ENCODE data around the gene CYSRT1.
A peak's percentile ranks its signal among the peaks of the same experiment; 100 is the strongest.

CYSRT1 gene

DNA sequence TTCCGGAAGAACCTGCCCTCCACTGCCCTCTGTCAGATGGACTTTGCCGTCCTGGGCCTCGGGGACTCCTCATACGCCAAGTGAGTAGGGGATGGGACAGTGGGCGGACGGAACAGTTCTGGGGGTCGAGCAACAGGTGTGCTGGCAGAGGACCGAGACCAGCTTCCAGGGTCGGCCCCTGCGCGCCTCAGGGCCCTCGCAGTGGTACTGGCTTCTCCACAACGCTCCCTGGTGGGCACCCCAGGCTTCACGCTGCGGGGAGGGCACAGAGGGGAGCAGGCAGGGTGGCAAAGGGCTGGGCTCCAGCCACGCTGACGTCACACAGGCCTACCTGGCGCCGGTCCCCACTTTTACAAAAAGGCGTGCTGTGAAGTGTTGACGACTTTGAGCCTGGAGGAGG is 12.5 kb upstream of the CYSRT1 start:
- no peak for DNase-seq (ENCODE audit: low spot score)

DNA sequence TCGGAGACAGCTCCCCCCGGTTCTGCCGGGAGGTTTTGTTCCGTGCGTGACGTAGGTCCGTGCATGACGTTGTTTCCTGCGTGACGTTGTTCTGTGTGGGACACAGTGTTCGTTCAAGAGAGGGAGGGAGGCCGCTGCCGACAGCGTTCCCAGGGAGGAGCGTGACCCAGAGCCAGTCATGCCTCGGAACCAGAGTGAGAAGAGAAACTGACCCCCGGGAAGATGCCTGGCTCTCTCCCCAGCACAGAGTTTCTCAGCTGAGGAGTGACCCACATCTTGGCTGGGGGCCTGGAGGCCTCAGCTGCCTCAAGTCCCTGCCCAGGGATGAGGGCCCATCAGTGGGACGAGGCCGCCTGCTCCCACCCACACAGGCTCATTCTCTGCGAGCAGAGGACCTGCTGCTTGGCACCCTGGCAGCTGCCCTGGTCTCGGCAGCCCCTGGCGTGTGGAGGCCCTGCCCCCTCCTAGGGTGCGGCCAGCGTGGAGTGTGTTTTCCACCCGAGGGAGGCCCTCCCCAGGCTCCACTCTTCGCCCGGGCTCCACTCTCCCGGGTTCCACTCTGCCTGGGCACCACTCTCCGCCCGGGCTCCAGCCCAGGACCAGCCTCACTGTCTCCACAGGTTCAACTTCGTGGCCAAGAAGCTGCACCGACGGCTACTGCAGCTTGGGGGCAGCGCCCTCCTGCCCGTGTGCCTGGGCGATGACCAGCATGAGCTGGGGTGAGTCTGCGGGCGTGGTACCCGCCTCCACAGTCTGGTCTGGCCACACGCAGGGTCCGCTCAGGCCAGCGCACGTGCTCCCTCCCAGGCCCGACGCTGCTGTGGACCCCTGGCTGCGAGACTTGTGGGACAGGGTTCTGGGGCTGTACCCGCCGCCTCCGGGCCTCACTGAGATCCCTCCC is 11.6 kb upstream of the CYSRT1 start:
- DNase-seq (ENCODE audit: low spot score): no peak

DNA sequence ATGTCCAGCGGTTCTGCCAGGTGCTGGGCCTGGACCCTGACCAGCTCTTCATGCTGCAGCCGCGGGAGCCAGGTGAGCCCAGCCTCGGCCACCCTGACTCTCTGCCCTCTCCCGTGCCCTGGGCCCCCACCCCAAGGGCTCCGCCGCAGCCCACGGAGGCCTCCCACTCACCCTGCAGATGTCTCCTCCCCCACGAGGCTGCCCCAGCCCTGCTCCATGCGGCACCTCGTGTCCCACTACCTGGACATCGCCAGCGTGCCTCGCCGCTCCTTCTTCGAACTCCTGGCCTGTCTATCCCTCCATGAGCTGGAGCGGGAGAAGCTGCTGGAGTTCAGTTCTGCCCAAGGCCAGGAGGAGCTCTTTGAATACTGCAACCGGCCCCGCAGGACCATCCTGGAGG is 10.4 kb upstream of the CYSRT1 start:
- DNase-seq (ENCODE audit: low spot score): no peak

DNA sequence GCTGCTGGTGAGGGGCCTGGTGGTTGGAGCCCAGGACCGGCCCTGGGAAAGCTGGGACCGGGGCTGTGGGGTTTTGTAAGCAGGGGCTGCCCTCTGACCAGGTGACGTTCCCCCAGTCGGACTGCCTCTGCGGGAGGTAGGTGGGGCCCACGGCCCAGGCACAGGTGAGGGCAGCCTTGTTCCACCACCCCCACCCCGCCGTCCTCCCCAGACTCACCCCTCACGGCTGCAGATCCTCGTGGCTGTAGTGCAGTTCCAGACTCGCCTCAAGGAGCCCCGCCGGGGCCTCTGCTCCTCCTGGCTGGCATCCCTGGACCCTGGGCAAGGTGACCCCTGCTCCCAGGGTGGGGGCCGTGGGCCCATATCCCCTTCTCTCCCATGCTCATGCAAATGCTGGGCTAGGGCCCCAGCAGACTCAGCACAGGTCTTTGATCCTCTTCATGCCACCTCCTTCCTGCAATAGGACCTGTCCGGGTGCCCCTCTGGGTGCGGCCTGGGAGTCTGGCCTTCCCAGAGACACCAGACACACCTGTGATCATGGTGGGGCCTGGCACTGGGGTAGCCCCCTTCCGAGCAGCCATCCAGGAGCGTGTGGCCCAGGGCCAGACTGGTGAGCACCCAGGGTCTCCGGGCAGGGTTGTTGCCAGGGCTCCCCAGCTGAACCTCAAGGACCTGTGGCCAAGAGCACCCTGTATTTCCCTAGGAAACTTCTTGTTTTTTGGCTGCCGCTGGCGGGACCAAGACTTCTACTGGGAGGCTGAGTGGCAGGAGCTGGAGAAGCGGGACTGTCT is 9.6 kb upstream of the CYSRT1 start:
- no peak for DNase-seq (ENCODE audit: low spot score)

DNA sequence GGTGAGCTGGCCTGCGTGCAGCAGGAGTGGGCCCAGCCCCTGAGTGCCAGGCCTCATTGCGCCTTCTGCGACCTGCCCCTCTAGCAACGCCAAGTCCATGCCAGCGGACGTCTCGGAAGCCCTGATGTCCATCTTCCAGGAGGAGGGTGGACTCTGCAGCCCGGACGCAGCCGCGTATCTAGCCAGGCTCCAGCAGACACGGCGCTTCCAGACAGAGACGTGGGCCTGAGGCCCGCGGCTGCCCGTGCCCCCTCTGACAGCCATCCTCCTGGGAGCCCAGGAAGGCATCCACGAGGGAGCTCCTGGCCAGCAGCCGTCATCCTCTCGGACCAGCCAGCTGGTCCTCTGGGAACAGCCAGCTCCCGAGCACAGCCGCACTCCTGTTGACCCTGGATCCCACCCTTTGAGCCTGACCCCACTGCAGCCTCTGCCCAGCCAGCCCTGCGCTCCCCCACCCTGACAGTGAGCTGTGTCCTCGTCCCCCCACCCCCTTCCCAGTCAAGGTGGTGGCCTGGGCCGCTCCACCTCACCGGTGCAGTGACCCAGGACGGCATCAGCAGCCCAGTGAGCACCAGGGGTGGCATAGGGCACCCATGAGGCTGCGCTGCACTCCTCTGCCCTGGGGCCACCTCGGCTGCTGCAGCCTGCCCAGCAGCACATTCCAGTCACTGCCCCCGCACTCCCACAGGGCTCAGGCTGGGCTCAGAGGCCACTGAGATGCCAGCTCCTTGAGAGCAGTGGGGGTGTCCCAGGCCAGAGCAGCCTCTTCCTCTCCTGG is 8.6 kb upstream of the CYSRT1 start:
- DNase-seq (ENCODE audit: low spot score): no peak

DNA sequence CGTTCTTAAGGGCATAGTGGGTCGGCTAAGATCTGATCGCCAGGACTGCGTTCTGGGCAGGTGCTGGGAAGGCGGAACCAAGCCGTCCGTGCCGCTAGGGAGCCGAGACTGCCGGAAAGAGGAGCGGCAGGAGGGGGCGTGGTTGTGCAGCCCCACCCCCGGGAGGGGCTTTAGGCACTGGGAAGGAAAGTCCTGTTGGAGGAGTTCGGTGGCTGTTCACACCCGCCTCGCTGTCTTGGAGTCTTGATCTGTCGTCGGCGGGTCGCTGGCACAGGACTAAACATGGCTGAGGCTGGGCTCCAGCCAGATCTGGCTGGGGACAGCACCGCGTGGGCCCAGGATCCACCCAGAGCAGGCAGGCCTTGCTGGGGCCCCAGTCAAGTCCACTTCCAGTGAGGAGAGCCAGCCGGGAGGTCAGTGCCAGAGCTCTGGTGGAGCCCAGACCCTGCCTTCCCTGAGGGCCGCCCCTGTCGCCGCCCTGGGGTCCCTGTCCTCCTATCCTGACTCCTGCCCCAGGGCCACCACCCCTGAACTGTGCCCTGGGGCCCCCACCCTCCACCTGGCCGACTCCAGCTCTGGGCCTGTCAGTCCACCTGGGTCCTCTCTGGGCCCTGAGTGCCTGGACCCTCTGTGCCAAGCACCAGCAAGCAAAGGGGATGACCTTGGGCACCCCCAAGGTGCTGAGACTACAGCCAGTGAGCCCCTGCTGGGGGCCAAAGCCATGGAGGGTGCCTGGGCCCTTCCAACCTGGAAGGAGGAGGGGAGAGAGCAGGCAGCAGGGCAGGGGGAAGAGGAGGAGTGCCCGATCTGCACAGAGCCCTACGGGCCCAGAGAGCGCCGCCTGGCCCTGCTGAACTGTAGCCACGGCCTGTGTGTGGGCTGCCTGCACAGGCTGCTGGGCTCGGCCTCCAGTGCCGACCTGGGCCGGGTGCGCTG is 7.4 kb upstream of the CYSRT1 start:
- peak; percentile 84 for DNase-seq (ENCODE audit: low spot score)

DNA sequence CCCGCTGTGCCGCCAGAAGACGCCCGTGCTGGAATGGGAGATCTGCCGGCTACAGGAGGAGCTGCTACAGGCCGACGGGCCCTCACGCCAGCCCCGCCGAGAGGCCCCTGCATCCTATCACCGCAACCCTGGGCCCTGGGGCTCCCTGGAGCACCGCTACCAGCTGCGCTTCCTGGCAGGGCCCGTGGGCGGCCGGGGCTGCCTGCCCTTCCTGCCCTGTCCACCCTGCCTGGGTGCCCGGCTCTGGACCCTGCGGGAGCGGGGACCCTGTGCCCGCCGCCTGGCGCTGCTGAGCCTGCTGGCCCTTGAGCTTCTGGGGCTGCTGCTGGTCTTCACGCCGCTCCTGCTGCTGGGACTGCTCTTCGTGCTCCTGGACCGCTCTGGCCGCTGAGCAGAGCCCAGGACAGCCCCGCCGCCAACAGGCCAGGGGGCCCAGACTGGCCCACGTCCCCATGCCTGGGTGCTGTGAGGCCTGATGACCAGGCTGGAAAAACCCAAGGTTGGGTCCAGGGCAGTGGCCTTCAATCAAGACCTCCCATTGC is 6.7 kb upstream of the CYSRT1 start:
- no peak for DNase-seq (ENCODE audit: low spot score)

DNA sequence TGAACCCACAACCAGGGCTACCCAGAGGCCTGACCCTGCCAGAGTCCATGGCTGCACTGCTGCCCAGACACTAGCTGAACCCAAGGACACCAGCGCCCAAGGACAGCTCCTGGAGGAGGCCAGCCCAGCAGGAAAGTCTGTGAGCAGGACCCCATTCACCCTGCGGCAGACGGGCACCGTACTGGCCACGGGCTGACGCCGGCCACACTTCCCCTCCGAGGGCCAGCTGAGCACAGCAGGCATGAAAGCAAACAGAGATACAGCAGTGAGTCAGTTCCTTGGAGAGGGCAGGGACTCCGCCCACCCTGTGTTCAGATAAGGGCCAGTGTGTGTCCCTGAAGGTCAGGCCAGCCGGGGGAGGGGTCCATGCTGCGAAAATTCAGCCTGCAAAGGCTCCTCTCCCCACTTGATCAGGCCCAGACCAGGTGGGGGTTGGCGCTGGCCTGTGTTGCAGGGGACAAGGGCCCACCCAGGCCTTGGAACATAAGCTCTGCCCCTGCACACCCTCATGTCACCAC is 6.2 kb upstream of the CYSRT1 start:
- no peak for DNase-seq (ENCODE audit: low spot score)

DNA sequence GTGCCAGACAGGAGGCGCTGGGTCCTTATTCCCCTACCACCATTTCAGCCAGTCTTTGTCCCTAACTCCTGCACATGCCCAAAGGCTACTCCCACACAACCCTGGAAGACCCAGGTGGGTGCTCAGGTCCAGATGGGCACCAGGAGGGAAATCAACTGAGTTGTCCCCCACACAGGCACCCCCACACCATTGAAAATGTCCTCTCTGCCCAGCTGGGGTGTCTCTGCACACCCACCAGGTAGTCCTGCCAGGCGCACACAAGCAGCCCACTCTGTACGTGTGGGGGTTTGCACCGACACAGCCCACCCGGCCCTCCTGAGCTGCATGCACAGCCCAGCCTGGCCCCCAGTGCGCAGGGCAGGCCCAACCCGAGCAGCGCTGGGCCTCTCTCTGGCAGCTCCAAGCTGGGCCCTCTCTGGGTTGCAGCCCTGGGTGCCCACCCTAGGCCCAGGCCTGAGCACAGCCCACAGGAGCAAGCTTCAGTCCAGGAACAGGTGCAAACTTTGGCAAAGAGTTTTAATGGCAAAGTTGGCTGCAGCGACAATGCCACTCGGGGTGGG is 5.1 kb upstream of the CYSRT1 start:
- DNase-seq (ENCODE audit: low spot score): no peak

DNA sequence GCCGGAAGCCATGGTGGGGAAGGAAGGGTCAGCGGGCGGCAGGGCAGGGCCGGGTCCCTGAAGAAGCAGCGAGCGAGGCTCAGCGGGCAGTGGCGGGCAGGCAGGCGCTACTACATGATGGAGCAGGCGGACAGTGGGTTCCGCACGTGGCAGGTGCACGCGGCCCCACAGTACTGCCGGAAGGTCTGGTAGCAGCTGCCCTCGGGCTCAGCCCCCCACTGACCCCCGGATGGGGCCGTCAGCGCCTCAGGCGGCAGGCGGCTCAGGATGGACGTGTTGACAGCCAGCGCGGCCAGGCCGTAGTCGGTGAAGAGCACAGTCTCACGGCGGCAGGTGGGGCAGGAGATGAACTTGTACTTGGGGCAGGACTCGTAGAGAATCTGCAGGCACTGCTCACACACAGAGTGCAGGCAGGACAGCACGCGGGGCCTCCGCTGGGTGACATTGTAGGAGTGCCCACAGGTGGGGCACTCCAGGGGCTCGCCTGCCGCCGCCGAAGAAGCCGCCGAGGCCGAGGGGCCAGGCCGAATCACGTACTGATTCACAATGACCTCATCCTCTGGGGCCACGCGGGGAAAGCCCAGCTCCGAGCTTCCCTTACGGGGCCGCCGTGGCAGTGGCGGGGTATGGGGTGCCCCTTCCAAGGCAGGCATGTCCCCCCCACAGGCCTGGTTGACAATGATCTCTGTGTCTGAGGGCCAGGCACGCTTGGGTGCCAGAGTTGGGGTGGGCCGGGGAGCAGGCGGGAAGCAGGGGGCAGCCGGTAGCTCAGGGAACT is 4.5 kb upstream of the CYSRT1 start:
- DNase-seq (ENCODE audit: low spot score): no peak

DNA sequence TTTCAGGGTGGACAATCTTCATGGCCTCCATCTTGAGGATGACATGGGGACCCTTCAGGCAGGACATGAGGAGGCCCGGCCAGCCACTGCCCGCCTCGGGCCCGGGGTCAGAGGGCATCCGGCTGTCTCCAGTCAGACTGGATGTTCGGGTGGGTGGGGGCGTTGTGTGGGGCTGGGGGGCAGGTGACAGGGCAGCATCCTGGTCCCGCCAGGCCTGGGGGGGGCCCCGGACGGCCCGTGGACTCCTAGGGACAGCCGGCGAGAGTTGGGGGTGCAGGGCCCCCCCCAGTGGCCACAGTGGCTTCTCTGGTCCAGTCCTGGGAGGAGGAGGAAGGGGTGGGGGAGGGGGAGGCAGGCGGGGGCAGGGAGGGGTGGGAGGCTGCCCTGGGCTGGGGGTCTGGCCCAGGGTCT is 3.9 kb upstream of the CYSRT1 start:
- DNase-seq (ENCODE audit: low spot score): no peak

DNA sequence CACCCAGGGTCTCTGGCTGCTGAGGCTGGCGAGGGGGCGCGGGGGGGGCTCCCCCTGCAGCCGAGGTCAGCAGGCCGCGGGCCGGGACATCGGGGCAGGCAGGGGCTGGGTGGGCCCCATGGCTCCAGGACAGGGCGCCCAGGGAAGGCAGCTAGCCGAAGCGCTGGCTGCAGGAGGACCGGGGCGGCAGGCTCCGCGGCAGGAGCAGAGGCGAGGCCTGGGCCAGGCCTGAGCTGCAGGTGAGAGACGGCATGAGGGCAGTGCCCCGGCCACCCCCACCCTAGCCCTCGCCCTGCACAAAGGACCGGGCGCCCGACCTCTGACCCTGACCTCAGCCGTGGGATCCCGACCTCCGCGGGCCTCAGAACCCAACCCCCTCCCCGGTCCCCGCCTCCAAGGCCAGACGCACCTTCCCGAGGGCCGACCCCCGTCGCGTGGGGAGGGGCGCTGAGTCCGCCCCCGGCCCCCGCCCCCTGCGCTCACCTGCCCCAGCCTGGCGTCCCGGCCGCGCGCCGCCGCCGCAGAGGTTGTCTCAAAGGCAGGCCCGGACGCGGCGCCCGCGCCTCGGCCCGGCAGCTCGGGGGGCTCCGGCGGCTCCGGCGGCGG is 3.4 kb upstream of the CYSRT1 start:
- DNase-seq (ENCODE audit: low spot score): no peak

DNA sequence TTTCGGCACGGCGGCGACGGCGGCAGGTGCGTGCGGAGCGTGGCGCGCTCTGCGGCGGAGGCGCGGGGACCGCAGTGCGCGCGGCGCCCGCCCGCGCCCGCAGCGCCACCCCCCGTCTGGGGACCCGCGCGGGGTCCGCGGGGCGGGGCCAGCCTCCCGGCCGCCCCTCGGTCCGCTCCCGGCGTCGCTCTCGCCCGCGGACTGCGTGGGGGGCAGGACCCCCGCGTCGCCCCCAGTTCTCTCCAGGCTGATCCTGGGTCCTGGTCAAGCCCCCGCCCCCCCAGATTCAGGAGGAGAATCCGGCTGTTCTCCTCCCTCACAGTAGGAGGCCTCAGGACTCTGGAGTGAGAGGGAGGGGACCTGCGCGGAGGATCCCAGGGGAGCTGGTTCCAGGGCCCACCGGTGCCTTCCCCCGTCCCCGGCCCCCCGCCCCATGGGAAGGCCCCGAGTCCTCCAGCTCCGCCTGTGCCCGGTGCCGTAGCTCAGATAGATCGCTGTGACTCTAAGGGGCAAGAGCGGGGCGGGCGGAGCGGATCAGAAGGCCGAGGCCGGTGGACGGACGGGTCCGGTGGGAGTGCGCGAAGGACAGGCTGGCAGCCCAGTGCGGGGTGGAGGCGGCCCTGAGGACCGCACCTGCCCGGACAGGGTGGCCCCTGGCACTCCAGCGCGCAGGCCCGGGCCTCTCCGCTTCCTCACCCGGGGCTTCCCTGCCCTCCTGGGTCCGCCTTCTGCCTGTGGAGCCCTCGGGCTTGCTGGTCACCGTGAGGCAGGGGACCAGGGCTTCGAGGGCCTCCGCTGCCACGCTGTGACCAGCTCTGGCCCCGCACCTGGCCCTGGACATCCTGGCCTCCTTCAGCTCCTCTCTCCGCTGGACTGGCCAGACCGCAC is 2.5 kb upstream of the CYSRT1 start, which contains the start of gene RNF208:
TSS of gene RNF208 (minus strand) at position 51 of the 888 bp plus-strand sequence. CDS start 1,028 bp downstream, outside the sequence.
- DNase-seq (ENCODE audit: low spot score): peak; percentile 32

DNA sequence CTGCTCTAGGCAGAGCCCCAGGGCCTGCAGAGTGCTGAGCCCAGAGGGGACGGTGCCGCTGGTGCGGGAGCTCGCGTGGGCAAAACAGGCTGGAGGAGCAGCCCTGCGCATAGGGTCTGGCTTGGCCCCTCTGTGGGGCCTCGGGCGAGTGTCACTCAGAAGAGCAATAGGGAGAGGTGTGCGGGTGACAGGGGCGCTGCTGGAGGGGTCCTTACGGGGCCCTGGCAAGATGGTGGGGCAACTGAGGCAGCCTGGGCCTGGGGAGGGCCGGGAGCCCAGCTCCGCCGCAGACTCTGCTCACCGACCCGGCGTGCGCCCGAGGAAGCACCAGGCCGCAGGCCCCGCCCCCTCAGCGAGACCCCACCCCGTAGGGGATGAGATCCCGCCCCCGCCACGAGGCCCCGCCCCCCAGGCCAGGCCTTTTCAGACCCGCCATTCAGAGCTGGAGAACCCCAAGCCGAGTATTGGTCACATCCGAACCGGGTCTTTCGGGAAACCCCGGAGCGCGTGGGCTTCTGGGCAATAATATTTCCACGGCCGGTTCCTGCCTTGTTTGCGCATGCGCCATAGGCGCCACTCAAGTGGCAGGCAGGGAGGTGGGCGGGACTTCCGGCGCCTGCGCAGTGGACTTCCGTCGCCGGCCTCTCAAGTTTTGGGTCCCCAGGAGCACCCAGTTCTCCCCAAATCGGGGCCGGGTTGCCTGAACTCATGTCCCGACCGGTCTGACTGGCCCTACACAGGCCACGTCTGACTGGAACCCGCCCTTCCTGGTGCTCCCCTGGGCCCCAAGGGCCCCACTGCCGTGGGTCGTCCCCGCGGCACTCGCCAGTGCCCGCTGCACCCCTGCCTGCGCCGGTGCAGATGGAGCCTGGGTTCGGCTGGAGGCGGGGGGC is 1.6 kb upstream of the CYSRT1 start:
- DNase-seq (ENCODE audit: low spot score): peak; percentile 99

DNA sequence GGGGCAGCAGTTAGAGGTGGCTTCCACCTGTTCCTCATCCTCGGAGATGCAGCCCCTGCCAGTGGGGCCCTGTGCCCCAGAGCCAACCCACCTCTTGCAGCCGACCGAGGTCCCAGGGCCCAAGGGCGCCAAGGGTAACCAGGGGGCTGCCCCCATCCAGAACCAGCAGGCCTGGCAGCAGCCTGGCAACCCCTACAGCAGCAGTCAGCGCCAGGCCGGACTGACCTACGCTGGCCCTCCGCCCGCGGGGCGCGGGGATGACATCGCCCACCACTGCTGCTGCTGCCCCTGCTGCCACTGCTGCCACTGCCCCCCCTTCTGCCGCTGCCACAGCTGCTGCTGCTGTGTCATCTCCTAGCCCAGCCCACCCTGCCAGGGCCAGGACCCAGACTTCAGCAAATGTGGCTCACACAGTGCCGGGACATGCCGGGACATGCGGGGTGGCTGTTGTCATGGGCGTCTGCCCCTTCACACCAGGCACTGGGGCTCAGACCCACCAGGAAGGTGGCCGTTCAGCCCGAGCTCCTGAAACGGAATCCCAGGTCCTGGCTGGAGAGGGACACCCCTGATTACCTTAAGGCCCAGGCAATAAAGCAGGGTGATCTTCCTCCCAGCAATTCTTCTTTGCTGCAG is 841 bp downstream of the CYSRT1 start:
- no peak for DNase-seq (ENCODE audit: low spot score)

DNA sequence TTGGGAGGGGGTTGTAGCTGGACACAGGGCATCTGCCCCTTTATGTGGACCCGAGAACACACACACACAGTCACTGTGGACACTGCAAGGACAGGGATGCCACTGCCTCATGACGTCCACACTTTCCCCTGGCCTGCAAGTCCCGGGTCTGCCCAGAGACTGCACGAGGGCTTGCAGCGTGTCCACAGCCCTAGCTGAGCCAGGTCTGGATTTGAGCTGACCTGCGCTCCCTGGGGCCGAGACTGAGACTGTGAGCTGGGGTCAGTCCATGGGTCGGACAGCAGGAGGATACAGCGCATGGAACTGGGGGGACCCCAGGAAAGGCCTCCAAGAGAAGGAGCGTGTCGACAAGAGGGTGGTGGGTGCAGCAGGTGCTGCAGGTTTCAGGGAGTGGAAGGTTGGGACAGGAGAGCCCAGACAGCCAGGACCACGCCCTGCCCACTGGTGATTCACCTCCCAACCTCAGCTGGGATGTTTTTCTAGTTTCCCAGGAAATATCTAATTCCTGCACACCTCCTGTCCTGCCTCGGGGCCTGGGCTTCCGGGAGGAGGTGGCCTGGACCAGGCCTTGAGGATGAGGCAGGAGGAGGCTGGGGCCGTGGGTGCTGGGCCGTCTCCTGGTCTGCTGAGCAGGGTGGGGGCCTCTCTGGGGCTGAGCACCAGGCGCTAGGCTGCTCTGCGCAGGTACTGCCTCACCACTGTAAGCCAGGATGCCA is 1.5 kb downstream of the CYSRT1 start:
- no peak for DNase-seq (ENCODE audit: low spot score)

Data from GM03348 (cell line).